HUDEP-2 (cell line): ENCODE measurements around the gene ARHGAP26.
A peak's percentile ranks its signal among the peaks of the same experiment; 100 is the strongest.

Source experiments
- DNase-seq, 76 experiments: peaks; one replicate each; lab custom pipeline; 2025; ENCODE audit not compliant: unreplicated experiment in 76 of 76; lab: John Stamatoyannopoulos, UW

ARHGAP26 gene

DNA sequence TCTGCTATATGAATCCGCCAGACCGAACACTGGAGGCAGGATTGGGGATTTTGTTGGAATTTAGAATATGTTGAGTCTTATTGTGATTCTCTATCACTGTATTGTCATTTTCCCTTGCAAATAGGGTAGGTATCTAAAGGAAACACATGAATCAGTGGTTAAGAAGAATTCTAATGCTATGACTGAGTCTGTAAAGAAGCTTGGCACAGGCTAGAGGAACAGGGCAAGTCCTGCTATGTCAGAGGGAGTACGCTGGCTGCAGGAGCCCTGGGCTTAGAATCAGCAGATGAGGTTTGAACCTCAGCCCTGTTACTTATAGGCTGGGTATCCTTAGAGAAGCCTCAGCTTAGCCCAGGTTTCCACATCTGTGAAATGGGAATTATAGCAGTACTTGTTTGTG, 435.2 kb downstream of the ARHGAP26 start:
- peak in 3 of 76 experiments; percentile 16 to 19 (median 17) for DNase-seq

- DNase-seq: no peak
Measured at GRCh38 chr5:143205883-143206195, 435.7 kb downstream of the ARHGAP26 start.

GRCh38 chr5:143206196-143207053, 436.2 kb downstream of the ARHGAP26 start:
- no peak for DNase-seq

DNA sequence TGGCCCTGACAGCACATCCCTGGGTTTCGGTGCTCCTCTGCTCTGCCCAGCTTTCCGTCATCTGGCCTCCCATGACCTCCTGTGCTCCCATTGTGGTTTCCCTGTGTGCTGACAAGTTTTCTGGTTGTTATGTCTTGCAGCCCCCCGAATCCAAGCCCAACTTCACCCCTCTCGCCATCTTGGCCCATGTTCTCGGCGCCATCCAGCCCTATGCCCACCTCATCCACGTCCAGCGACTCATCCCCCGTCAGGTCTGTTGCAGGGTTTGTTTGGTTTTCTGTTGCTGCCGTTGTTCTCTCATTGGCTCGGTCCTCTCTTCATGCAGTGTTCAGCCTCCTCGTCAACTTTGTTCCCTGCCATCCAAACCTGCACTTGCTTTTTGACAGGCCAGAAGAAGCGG, 436.9 kb downstream of the ARHGAP26 start:
- DNase-seq: no peak

GRCh38 chr5:143207563-143208364, 437.6 kb downstream of the ARHGAP26 start:
- peak in 75 of 76 experiments; percentile 12 to 93 (median 70) for DNase-seq

DNA sequence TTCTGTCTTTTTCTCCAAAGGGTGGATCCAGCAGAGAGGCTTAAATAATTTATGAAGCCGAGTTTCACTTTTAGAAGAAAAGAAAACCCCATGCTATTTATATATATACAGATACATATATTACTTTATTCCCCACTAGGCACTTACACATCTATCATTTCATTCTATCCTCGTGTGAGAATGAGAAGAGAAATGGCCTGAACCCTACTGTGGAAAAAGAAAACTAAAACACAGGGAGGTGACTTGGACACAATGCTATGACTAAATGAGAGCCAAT, 438.1 kb downstream of the ARHGAP26 start:
- no peak for DNase-seq

DNA sequence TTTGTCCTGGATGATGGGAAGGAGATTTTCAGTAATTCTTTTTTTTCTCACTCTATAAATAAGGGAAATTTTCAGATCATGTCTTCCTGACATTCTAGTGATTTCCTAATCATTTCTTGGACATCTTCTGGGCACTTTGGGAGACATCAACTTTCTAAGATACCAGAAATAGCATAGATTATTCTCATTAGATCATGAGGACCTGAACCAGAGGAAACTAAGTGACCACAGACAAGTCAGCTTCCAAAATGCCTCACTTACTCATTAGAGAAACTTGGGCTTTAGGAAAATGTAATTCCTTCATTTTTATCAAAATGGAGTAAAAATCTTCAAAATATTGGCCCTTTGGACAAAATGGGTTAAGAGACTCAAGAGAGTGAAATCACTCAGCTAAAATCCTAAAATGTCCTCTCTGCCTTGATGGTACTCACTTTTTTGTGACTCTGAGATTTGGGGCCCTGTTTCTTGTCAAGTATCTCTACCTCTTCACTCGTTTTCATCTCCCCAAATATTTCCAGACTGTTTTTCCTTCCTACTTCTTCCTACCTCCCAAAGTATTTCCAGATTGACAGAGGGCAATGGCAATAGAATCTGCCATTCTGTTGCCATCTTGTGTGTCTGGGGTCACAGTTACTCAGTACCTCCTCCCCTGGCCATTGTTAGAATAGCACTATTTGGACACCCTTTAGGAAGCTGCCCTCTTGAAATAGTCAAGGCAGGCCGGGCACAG, 438.8 kb downstream of the ARHGAP26 start:
- DNase-seq: peak in 6 of 76 experiments; percentile 4 to 20 (median 10)

DNA sequence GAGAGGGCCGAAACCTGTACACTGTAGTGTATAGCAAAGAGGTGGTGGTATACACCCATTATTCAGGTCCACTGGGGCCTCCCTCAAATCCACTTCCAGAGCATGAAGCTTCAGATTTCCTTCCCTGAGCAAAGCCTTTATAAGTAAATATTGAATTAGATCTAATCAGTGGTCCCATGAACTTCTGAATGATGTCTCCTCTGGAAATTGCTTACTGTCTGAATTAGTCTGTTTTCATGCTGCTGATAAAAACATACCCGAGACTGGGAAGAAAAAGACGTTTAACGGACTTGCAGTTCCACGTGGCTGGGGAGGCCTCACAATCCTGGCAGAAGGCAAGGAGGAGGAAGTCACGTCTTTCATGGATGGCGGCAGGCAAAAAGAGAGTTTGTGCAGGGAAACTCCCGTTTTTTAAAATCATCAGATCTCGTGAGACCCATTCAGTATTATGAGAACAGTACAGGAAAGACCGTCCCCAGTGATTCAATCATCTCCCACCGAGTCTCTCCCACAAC, 439.8 kb downstream of the ARHGAP26 start:
- DNase-seq: no peak

DNA sequence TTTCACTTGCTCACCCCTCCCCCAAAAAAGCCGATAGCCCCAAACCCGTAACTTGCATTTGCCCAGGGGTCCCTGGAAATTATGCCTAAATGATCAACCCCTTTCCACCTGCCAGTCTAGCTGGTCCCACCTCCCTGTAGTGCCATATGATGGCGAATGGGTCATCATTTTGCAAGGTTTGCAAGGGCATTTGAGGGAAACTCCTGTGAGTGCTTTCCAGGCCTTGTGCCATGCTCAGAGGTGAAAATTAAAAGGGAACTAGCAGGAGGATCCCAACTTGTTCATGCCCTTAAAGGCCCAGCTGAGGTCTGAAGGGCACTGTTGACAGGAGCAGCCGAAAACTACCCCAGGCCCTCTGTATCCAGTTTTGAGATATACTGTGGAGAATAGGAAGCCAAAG, 440.4 kb downstream of the ARHGAP26 start:
- no peak for DNase-seq

DNA sequence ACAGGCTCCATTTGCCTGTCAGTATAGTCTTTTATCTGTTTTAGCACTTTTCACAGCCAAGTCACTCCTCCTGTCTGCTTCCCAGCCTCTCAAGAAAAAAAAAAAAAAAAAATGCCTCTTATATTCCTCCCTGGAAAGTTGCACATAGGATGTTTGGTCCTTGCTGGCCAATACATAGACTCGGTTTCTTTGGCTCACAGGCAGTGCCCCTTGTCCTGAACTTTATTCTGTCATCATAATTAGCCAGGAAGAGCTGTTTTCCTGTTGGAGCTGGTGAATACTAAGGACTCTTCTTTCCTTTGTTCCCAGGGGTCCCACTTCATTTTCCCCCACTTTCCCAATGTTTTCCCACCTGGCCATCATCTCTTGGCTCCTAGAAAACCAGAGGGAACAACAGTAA, 442.1 kb downstream of the ARHGAP26 start:
- DNase-seq: no peak

- DNase-seq: no peak
Measured at GRCh38 chr5:143213231-143213850, 443.2 kb downstream of the ARHGAP26 start.

DNA sequence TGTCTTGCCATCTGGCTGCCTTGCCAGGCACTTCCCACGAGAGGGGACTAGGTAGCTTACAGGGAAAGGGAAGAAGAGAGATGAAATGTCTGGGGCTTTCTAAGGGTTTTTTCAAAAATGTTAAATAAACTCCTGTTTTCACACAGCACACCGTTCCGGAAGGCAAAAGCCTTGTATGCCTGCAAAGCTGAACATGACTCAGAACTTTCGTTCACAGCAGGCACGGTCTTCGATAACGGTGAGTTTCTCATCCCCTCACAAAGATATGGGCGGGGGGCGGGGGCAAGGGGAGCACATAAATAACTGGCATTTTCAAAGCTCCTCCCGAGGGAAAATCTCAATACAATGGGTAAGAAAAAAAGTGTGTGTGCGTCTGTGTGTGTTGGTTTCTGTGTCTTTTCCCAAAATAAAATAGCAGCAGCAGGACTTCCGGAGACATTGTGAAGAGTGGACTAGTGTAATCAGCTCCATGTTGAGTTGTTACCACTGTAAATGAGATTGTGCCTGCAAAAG, 443.7 kb downstream of the ARHGAP26 start:
- DNase-seq: no peak

DNA sequence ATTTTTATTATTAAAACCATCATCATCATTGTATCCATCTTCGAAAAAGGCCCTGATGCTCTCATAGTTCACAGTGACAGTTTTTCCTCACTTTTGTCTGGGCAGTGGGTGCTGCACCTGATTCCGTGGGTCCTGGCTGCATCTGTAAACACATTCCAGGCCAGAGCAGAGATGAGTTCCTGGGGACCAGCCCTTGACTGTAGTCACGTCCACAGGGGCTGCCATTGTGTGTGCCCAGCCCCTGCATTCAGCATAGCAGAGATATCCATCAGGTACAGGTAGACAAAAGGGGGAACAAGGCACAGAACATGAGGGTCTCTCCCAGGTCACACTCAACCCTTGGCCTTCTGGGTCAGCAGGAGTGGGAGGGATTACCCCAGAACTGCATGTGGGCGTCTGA, 444.3 kb downstream of the ARHGAP26 start:
- DNase-seq: no peak

DNA sequence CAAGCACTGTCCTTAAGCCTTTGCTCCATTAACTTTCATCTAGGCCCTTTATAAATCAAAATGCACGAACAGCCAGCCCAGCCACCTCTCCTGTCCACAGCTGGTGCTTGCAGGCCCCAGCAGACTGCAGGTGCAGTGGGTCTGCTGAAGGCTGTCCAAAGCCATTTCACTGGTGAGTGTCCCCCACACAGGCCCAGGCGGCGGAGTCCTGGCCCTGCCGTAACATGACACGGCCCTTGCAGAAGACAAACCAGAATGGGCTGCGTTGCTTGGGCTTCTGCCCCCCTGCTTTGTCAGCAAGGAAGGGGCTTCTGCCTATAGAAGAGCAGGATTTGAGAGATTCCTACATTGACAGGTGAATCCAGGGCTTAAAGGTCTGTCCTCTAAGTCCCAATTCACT, 444.7 kb downstream of the ARHGAP26 start:
- no peak for DNase-seq

DNA sequence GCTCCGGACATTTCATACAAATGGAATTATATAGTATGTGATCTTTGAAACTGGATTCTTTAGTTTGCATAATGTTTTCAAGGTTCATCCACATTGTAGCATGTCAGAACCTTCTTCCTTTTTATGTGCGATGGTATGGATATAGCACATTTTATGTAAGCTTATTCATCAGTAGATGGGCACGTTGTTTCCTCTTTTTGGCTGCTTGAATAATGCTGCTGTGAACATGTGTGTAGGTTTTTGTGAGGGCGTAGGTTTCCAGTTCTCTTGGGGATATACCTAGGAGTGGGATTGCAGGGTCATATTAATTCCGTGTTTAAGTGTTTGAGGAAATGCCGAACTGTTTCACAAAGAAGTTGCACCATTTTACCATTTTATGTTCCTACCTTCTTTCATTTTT, 445.5 kb downstream of the ARHGAP26 start:
- no peak for DNase-seq

- no peak for DNase-seq
Measured at GRCh38 chr5:143216211-143216610, 446.0 kb downstream of the ARHGAP26 start.

DNA sequence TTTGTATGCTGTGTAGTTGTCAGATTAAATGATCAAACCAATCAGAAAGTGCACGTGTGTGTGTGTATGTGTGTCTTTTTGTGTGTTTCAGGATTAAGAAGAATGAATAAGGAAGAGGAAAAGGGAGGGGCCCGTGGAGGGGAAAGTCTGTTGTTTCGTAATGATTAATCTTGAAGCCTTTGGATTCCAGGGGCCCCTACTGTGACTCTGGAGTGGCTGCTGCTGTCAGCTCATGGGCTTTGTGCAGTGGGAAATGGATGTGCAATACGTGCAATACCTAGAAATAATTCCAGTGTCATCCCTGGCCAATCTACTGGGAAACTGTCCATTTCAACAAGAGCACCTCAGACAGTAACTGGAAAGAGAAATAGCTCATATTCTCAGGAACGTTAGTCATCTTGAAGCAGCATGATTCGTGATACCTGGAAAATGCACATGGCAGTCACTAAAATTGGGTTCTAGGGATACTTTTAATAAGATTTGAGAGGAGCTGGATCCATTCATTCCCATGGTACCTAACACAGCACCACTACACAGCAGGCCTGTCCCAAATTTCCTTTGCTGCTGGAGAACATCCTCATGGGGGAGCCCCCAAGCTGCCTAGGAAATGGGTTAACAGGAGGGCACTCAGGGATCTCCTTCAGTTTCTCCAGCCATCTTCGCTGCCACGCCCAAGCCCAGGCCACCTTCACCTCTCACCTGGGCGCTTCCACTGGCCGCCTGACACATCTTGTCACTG, 447.1 kb downstream of the ARHGAP26 start:
- no peak for DNase-seq

GRCh38 chr5:143217804-143218160, 447.6 kb downstream of the ARHGAP26 start:
- no peak for DNase-seq

DNA sequence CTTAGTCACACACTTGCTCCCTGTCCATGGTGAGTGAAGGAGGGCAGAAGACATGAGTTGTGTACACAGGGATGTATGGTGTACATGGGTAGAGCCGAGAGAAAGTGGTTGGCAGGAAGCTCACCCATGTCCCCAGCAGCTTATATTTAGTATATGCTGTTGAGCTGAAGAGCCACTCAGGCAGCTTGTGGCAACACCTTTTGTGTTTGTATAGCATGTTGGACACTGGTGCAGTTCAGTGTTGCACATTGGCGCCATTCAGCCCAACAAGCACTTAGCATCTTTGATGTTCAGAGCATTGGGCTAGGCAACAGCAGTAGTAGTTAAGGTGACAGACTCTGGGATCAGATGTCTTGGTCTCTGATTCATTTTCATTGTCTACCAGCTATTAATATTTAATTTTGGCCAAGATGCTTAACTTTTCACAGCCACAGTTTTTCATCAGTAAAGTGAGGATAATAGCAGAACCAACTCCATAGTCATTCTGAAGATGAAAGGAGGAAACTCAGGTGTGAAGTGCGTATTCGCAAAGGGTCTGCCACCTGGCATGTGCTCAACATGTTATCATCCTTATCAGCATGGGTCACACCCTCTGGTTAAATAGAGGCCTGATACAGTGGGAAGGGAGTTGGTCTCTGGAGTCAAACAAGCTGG, 448.5 kb downstream of the ARHGAP26 start:
- no peak for DNase-seq

- peak in 52 of 76 experiments; percentile 4 to 69 (median 24) for DNase-seq
Measured at GRCh38 chr5:143219696-143220095, 449.5 kb downstream of the ARHGAP26 start.
